Endometrium (tissue), 2 donors: ENCODE measurements around the gene SMIM23.

Experiments used
- FAIRE-seq: peaks from 2 replicates; lab custom pipeline; 2012; peaks lifted over from hg19 to GRCh38; lab: Jason Lieb, UNC
- donor health status: control.
- donor health status: control.

Gene SMIM23

DNA sequence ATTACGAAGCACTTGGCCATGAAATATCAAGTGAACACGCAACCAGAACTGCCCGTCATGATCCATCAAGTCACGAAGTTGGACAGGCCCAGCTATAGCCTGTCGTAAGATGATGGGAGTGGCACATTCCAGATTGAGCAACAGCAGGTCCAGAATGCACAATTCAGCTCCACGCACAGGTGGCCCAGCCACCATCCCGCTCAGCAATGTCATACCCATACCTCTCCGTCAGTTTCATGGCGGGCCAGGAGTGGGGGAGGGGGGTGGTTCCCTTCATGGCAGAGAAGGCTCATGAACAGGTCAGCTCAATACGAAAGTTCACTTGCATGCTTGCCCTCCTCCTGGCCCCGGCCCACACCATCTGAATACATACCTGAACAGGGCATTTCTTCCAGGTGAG, 34.9 kb downstream of the SMIM23 start:
- no peak for FAIRE-seq

DNA sequence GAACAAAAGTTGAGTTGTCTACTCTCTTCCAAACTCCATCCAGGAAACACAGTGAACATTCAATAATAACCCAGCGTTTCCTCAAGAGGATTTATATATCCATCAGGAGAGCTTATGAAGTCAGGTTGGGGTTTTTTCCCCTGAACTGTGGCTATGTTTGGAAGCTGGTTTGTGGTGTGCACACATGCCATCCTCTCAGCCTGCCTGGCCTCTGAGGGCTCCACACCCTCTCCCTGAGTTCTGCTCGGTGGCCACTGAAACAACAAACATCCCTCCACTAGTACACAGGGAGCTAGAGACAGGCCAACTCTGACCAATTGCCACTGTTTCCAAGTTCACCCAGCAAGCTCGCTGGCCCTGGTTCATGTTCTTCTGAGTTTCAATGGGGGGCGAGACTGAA, 35.7 kb downstream of the SMIM23 start:
- no peak for FAIRE-seq

DNA sequence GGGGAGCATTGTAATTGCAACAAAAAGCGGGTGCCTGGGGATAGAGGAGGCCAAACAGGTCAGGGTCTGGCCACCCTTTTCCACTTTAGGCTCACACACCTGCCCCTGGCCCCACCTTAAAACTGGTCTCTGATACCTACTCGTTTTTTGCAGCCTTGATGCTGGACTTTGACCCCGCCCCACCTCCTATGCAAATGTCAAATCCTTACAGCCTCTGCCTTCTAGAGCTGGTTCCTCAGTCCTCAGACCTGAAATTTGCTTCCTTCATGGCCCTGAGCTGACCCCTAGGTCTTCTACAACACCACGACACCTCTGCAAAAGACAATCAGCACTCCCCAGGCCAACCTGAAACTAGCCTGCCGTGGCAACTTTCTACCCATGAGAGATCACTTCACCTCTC, 37.7 kb downstream of the SMIM23 start:
- no peak for FAIRE-seq

DNA sequence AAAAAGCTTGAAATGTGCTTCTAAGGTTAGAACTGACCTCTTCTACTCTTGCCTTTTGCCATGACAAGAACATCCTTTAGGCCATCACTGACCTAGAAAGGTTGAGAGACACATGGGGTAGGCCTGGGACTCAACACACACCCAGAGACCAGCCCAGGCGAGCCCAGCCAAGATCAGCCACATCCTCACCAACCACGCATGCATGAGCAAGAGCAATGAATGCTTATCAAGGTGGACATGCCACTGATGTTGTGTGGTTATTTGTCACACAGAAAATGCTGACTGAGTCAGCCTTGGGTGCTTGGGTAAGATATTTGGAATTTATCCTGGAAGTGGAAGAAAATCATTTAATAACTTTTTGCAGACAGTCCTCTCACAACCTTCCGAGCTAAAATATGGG, 39.4 kb downstream of the SMIM23 start:
- FAIRE-seq: no peak

DNA sequence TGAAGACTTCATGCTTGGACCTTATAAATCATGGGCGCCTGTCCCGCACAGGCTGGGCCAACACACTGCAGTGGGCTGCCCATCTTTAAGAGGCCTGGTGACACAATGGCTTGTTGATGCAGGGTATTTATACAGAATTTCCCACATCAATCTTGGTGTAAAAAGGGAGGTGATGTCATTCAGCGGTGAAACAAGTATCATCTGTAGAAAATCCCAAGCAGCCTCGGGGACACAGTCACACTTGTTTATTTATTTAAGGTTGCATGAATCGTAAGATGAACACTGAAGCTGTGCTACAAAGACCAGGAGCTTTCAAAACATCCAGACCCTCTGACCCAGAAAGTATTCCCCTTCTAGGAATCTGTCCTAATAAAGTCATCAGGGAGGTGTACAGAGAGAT, 40.5 kb downstream of the SMIM23 start:
- FAIRE-seq: no peak

DNA sequence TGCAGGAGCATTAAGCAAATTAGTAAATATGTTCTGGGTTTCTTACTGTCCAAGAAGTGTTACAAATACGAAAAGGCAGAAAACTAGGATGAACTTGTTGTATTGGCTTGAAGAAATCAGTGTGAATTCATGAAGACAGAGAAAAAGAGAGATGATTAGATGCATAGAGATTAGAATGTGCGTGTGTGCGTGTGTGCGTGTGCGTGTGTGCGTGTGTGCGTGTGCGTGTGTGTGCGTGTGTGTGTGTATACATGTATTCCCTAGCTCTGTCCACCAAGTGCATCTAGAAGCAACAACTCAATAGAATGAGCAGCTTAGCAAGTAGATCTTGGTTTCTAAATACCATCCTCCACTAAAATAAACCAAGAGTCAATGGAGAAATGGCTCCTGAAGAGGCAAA, 41.5 kb downstream of the SMIM23 start:
- FAIRE-seq: no peak

DNA sequence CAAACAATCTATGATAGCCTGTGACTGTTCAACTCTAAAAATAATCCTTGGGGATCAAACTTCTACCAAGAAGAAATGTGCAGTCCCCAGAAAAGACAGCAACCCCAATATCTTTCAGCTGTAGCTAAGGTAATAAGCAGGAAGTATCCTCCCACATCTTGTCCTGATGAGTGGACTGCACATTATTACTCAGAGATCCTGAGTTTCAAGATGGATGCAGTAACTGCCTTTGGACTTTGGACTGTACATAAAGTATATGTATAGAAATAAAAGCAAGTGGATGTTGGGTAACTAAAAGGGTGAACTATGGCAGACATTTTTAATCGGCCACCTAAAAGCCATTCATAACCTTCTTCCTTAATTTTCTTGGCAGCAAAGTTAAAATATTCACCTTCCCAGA, 45.1 kb downstream of the SMIM23 start:
- no peak for FAIRE-seq

DNA sequence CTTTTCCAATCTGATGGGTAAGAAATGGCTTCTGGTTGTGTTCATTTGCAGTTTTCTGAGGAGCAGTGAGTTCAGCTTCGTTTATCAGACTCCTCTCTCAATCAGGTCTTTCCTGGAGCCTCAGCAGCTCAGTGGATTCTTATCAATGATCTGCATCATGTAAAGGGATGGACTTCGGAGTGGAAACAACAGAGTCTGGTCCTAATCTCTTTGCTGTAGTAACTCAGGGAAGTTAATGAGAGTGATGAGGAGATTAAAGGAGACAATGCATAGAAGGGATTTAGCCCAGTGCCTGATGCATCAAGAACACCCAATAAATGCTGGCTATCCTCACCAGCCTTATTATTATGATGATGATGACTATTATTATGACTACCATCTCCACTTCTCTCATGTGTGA, 47.2 kb downstream of the SMIM23 start:
- FAIRE-seq: no peak

DNA sequence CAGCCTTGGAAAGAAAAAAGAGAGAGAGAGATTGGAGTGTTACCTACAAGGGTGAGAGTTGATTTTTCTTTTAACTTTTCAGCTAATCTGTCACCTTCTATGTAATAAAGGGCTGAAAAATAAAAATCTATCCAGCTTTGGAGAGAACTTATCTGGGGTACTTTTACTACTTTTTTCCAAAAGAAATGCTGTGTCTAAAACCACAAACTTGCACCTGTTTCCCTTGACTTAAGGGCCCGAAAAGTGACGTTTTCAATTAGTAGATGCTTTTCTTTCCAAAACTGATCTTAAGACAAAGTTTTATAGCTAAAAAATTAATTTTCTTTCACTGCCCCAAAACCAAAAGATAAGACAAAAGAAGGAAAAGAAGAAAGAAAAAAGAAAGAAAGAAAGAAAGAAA, 48.8 kb downstream of the SMIM23 start:
- no peak for FAIRE-seq

DNA sequence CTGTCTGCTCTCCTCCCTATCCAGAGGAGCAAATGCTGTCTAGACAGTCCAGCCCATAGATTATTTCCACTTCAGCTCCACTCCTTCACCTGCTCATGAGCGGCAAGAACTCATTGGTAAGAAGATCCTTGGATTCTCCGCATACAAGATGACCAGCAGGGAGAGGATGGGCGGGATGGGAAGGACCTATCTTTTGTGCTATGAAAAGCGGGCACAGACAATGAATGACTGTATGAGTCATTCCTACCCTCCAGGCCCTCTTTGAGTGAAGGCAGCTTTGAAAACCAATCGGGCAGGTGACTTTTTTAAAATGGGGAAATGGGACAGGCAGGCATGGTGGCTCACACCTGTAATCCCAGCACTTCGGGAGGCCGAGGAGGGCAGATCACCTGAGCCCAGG, 49.4 kb downstream of the SMIM23 start:
- FAIRE-seq: no peak

DNA sequence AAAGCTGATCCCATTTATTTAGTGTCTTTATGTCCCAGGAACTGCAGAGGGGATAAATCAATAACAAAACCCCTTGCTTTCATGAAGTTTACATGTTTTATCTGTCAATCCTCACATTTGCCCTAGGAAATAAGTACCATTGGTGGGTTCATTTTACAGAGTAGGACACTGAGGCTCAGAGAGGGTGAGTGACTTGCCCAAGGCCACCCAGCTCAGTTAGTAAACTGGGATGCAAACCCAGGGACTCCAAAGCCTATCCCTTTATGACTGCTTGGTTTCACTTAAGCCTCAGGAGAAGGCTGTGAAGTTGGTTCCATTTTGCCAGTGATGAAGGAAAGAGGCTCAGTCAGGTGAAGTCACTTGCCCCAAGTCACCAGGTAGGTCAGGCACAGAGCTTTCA, 51.9 kb downstream of the SMIM23 start:
- FAIRE-seq: no peak

DNA sequence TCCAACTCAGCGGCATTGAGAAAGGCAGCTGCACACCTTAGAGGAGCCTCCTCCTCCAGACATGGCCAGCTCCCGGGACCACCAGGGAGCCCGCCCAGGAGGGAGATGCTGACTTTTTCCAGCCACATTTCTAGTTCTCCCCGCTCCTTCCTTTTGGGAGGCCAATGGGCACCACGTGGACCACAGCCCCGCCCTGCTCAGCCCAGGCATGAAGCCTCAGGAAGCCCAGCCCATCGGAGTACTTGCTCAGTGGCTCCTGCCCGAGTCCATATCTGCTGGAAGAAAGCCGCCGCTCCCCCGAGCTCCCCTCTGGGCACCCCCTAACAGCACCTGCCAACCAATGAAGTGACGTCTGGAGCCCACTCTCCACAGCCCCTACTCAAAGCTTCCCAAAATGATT, 52.4 kb downstream of the SMIM23 start:
- no peak for FAIRE-seq

DNA sequence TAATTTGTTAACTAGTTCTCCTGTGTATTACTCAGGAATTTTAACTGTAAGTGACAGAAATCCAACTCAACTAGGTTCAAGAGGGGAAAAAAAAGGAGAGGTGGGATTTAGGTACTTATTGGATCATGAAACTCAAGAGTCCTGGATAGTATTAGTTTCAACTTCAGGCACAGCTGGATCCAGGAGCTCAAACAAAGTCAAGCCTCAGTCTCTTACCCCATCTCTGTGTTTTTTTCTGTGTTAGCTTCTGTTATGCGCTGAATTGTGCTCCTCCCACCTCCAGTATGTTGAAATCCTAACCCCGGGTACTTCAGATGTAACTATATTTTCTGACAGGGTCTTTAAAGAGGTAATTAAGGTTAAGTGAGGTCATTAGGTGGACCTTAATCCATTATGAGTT, 53.5 kb downstream of the SMIM23 start:
- no peak for FAIRE-seq

DNA sequence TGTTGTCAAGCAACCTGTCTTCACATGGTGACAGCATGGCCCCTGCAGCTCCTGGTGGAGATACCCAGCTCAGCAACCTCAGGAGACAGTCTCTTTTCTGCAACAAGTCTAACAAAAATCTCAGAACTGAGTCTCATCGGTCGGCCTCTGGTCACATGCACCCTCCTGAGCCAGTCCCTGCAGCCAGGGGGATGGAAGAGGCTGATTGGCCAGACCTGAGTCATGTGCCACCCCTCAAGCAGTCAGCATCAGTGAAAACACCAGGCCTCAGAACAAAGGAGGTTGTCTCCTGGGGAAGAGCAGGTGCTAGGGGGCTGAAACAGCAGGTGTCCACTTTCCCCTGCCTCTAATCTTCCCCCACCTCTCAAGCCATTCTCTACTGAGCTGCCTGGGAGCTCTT, 54.4 kb downstream of the SMIM23 start:
- no peak for FAIRE-seq
